MM.1S (cell line): ENCODE data around the gene ROR2.

Experiments used
- EZH2 ChIP-seq: fragments of 300-600 bp; sonication (generic); optimal IDR thresholded peaks from 2 replicates; pipeline ENCODE3; 2017; ENCODE audit warnings: low read depth, mild to moderate bottlenecking, antibody characterized with exemption, low read length, mixed read lengths
- TF ChIP-seq, protein P1 (sequence below): fragments of 300-600 bp; sonication (generic); IDR thresholded peaks from 2 replicates; pipeline ENCODE4 v1.5.1; 2016; ENCODE audit warnings: antibody characterized with exemption, low read length, mixed read lengths

DNA sequence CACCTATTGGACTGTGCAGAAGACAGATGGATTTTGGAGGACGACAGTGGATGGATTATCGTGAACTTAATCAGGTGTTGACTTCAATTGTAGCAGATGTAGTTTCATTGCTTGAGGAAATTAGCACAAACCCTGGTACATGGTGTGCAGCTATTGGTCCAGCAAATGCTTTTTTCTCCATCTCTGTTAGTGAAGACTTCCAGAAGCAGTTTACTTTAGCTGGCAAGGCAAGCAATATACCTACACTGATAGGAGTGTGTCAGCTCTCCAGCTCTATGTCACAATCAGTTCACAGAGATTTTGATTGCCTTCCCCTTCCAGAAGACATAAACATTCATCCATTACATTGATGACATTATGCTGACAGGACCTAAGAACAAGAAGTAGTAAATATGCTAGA lies 35.7 kb upstream of the ROR2 start:
- no peak for TF ChIP-seq EZH2
- TF ChIP-seq, protein P1, sequence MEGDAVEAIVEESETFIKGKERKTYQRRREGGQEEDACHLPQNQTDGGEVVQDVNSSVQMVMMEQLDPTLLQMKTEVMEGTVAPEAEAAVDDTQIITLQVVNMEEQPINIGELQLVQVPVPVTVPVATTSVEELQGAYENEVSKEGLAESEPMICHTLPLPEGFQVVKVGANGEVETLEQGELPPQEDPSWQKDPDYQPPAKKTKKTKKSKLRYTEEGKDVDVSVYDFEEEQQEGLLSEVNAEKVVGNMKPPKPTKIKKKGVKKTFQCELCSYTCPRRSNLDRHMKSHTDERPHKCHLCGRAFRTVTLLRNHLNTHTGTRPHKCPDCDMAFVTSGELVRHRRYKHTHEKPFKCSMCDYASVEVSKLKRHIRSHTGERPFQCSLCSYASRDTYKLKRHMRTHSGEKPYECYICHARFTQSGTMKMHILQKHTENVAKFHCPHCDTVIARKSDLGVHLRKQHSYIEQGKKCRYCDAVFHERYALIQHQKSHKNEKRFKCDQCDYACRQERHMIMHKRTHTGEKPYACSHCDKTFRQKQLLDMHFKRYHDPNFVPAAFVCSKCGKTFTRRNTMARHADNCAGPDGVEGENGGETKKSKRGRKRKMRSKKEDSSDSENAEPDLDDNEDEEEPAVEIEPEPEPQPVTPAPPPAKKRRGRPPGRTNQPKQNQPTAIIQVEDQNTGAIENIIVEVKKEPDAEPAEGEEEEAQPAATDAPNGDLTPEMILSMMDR = no peak
